ENCODE results near the gene TMEM222. TPM values are rescaled to one million over a fixed set of nuclear protein-coding genes. Genes with fewer than 3 reads are reported as not detected.

Gene TMEM222
- total RNA-seq, 2 donors from 2014 or later: 31.5 to 45.1 TPM

DNA sequence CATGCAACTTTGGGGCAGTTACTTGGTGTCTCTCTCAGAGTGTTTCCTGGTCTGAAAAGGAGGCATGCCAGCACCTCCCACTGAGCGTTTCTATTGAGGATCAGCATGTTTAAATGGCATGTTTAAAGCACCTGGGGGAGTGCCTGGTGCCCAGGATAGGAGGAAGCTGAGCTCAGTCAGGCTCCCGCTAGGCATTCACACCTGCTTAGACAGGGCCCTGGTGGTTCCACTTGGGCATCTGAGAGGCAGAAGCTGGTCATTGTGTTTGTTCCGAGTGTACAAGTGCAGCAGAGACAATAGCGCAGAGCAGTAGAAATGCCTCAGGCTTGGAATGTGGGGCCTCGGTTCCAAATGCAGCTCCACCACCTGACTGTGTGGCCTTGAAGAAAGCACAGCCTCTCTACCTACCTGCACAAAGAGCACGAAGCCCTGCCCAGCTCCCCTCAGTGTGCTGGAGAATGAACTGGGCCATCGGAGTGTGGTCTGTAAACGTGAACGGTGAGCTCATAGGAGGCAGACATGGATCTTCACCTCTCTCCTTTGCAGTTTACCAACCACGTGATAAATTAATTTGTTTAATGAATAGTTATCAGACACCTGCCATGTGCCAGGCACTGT is 20.3 kb upstream of the TMEM222 start:
- Histone ChIP-seq H3K9me3 (no peaks in the 10 kb centered on the region), H3K27me3 (replicated peaks; ENCODE audit: insufficient read depth) (no peaks in the 10 kb centered on the region), H3K4me1 (ENCODE audit: control insufficient read depth in 1 of 2, low read depth in 2 of 2) (peaks cover 8 to 15% of the 10 kb centered on the region in 2 donors), H3K4me3 (no peak overlapping the region), H3K27ac (no peak overlapping the region), H3K36me3 (peaks cover 39% of the 10 kb centered on the region)
- TF ChIP-seq, protein P1, sequence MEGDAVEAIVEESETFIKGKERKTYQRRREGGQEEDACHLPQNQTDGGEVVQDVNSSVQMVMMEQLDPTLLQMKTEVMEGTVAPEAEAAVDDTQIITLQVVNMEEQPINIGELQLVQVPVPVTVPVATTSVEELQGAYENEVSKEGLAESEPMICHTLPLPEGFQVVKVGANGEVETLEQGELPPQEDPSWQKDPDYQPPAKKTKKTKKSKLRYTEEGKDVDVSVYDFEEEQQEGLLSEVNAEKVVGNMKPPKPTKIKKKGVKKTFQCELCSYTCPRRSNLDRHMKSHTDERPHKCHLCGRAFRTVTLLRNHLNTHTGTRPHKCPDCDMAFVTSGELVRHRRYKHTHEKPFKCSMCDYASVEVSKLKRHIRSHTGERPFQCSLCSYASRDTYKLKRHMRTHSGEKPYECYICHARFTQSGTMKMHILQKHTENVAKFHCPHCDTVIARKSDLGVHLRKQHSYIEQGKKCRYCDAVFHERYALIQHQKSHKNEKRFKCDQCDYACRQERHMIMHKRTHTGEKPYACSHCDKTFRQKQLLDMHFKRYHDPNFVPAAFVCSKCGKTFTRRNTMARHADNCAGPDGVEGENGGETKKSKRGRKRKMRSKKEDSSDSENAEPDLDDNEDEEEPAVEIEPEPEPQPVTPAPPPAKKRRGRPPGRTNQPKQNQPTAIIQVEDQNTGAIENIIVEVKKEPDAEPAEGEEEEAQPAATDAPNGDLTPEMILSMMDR (IDR thresholded peaks at IDR 0.05): no peak
- ATAC-seq (ENCODE audit: insufficient number of reproducible peaks, low FRiP score, low read depth) (no peak), DNase-seq (ENCODE audit: low spot score) (no peak)

DNA sequence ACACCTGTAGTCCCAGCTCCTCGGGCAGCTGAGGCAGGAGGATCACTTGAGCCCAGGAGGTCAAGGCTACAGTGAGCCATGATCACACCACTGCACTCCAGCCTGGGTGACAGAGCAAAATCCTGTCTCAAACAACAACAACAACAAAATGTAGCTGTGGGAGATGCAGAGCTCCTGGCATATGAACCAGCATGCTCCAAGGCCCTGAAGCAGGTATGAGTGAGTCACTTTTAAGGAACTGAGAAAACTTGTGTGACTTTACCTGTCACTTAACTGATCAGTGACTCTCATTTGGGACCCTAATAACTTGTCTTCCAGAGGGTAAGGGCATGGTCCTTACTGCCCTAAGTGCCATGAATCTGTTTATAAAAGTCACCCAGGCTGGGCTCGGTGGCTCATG is 19.4 kb upstream of the TMEM222 start:
- TF ChIP-seq, protein P1 (IDR thresholded peaks at IDR 0.05): no peak
- H3K4me1 ChIP-seq (ENCODE audit: control insufficient read depth in 1 of 2, low read depth in 2 of 2): peaks cover 8 to 15% of the 10 kb centered on the region in 2 donors
- H3K4me3 ChIP-seq: no peak overlapping the region
- ATAC-seq (ENCODE audit: insufficient number of reproducible peaks, low FRiP score, low read depth) (no peak), DNase-seq (ENCODE audit: low spot score) (no peak)
- no peak overlapping the region for H3K27ac ChIP-seq
- H3K36me3 ChIP-seq: peaks cover 34% of the 10 kb centered on the region
- H3K27me3 ChIP-seq (replicated peaks; ENCODE audit: insufficient read depth): no peaks in the 10 kb centered on the region
- no peaks in the 10 kb centered on the region for H3K9me3 ChIP-seq

DNA sequence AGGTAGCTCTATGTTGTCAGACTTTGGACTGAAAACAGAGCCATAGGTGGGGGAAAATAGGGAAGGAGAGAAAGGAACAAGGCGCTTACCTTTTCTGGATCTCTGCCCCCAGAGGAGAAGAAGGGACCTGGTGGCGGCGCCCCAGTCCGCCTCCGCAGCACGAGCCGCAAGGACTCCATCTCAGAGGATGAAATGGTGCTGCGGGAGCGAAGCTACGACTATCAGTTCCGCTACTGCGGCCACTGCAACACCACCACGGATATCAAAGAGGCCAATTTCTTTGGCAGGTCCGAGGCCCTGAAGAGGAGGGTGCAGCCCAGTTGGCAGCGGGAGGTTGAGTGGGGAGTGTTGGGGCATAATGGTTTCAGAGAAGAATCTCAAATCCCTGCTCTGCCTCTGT is 18.5 kb upstream of the TMEM222 start:
- H3K9me3 ChIP-seq: no peaks in the 10 kb centered on the region

DNA sequence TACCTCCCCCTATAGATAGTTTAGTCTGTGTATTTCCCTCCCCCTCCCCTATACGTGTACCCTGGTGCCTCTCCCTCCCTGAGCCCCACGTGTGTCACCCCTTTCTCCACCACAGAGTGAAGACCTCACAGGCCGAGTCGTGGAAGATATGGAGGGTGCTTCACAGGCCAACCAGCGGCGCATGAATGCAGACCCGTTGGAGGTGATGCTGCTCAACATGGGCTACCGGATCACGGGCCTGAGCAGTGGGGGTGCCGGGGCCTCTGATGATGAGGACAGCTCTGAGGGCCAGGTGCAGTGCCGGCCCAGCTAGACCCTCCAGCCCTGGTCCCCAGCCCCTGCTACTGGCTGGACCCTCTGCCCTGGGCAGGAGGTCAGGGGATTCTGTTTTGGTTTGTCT is 15.9 kb upstream of the TMEM222 start:
- TF ChIP-seq, protein P1 (IDR thresholded peaks at IDR 0.05): no peak
- Histone ChIP-seq H3K27me3 (replicated peaks; ENCODE audit: insufficient read depth) (no peaks in the 10 kb centered on the region), H3K4me3 (no peak overlapping the region), H3K4me1 (ENCODE audit: control insufficient read depth in 1 of 2, low read depth in 2 of 2) (no peaks in the 10 kb centered on the region), H3K27ac (no peak overlapping the region), H3K9me3 (no peaks in the 10 kb centered on the region), H3K36me3 (peaks cover 31% of the 10 kb centered on the region)
- no peak for DNase-seq (ENCODE audit: low spot score)
- no peak for ATAC-seq (ENCODE audit: insufficient number of reproducible peaks, low FRiP score, low read depth)

More for the DNA sequence above, 18.5 kb upstream of the TMEM222 start:
- H3K27ac ChIP-seq: no peak overlapping the region
- no peak for DNase-seq (ENCODE audit: low spot score)
- ATAC-seq (ENCODE audit: insufficient number of reproducible peaks, low FRiP score, low read depth): no peak
- no peak overlapping the region for H3K4me3 ChIP-seq
- H3K27me3 ChIP-seq (replicated peaks; ENCODE audit: insufficient read depth): no peaks in the 10 kb centered on the region
- TF ChIP-seq, protein P1 (IDR thresholded peaks at IDR 0.05): no peak
- H3K36me3 ChIP-seq: peaks cover 26% of the 10 kb centered on the region
- peaks cover 8 to 15% of the 10 kb centered on the region in 2 donors for H3K4me1 ChIP-seq (ENCODE audit: control insufficient read depth in 1 of 2, low read depth in 2 of 2)

DNA sequence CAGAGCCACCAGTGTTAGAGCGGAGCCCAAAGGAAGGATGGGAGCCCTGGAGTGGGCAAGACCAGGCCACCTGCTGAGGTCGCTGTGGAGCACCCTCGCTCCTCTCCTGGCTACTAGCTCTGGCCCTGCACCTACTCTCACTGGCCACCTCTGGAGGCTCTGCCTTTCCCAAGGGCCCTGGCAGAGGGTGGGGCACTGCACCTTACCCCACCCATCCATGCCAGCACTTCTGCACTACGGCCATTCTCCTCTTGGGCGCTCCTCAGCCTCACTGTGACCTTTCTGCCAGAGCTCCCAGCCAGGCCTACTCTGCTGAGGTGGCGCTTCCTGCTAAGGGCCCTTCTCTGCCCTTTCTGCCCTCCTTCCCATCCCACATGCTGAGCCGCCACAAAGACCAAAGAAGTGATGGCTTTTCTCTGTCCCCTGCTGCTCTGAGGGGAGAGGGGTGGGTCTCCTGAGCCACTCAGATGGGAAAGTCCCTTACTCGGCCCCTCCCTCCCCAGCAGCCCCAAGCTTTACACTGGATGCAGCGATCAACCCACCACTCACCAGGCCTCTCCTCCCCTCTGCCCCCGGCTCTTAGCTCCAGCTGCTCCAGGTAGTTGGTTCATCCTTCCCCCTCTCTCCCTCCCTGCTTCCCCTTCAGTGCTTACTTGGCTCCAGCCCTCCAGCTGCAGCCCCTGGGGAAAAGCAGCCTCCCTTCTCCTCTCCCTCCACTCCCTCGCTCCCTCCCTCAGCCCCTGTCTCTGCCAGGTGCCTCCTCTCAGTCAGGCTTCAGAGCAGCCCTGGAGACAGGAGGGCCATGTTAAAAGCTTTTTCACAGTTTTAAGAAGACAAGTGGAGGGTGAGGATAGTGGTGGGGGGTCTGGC is 14.8 kb upstream of the TMEM222 start:
- DNase-seq (ENCODE audit: low spot score) (no peak), ATAC-seq (ENCODE audit: insufficient number of reproducible peaks, low FRiP score, low read depth) (no peak)
- Histone ChIP-seq H3K9me3 (no peaks in the 10 kb centered on the region), H3K4me1 (ENCODE audit: control insufficient read depth in 1 of 2, low read depth in 2 of 2) (no peaks in the 10 kb centered on the region), H3K27ac (no peak overlapping the region), H3K36me3 (peaks cover 23% of the 10 kb centered on the region), H3K27me3 (replicated peaks; ENCODE audit: insufficient read depth) (no peaks in the 10 kb centered on the region), H3K4me3 (no peak overlapping the region)
- TF ChIP-seq, protein P1 (IDR thresholded peaks at IDR 0.05): no peak

Data from thoracic aorta (tissue), 2 donors.